ENCODE measurements around the gene CLEC9A. TPM values are rescaled to one million over a fixed set of nuclear protein-coding genes. Genes with fewer than 3 reads are reported as not detected.

CLEC9A gene
- total and polyA plus RNA-seq, 9 of the 15 experiments (the other 6 are each of a cell fraction or from before 2014, with no cell fraction given) = not detected

GRCh38 chr12:10031321-10031720 lies 839 bp downstream of the CLEC9A start:
- Histone ChIP-seq H3K27me3 (ENCODE audit: control insufficient read depth in 2 of 2, insufficient read depth in 2 of 2, low read length in 2 of 2) (no peaks in the 10 kb centered on the region; a peak in 1 of 5 replicates), H3K9me1 (ENCODE audit: control insufficient read depth, insufficient read depth, low read length) (no peaks in the 10 kb centered on the region), H4K20me1 (replicated peaks; ENCODE audit: control insufficient read depth, insufficient read depth, low read length) (no peaks in the 10 kb centered on the region), H3K4me3 (no peak overlapping the region), H3K9ac (ENCODE audit: insufficient read depth in 1 of 2, low read depth in 2 of 2, low read length in 2 of 2) (no peak overlapping the region), H3K4me1 (replicated peaks in 1 of 2; ENCODE audit: control insufficient read depth in 2 of 2, insufficient read depth in 2 of 2, low read length in 2 of 2) (no peaks in the 10 kb centered on the region), H3K9me3 (replicated peaks; ENCODE audit: control insufficient read depth, insufficient read depth, low read depth, low read length) (no peaks in the 10 kb centered on the region), H3K27ac (ENCODE audit: extremely low read depth, low read depth, low read length) (no peak overlapping the region), H2AFZ (ENCODE audit: low read depth, low read length) (no peak overlapping the region), H3K36me3 (ENCODE audit: control insufficient read depth, insufficient read depth, low read length) (no peaks in the 10 kb centered on the region), H3K79me2 (ENCODE audit: control insufficient read depth, insufficient read depth, low read length) (no peaks in the 10 kb centered on the region), H3K4me2 (ENCODE audit: insufficient read depth, low read length) (no peak overlapping the region)
- CTCF ChIA-PET (ENCODE audit: low intra/inter-chr PET ratio) = no interaction called here
- 10% methylated on average over 2 of the region's 4 CpGs for WGBS (ENCODE audit: insufficient coverage, low coverage, missing lambda C conversion rate)
- POLR2A ChIA-PET = no interaction called here
- in situ Hi-C loops (cut with MboI) = no loop called here
- TF ChIP-seq ZNF316 (IDR thresholded peaks at IDR 0.05) = 0 out of 2 replicates have a peak, but pooled peaks have one; percentile 21
- TF ChIP-seq C11orf30 (IDR thresholded peaks at IDR 0.05; ENCODE audit: low read depth) = peak; percentile 54; the same call in 1 of the 2 replicates
- no peak for TF ChIP-seq TEAD1 (CRISPR knock-in tag; IDR thresholded peaks at IDR 0.05)
- peak; percentile 79 for TF ChIP-seq NFE2 (IDR thresholded peaks at IDR 0.05; ENCODE audit: low read depth)
- TF ChIP-seq HDAC2 (IDR thresholded peaks at IDR 0.05) = no peak
- TF ChIP-seq STAT5B (CRISPR knock-in tag; IDR thresholded peaks at IDR 0.05) = no peak
- peak; percentile 51; the same call in 1 of the 2 replicates for TF ChIP-seq CBFA2T3 (IDR thresholded peaks at IDR 0.05)
- no peak for TF ChIP-seq PHB2 (IDR thresholded peaks at IDR 0.05; ENCODE audit: low read depth)
- TF ChIP-seq MAFG (tag; conservative IDR thresholded peaks at IDR 0.05) = peak; percentile 76
- TF ChIP-seq, protein P1, sequence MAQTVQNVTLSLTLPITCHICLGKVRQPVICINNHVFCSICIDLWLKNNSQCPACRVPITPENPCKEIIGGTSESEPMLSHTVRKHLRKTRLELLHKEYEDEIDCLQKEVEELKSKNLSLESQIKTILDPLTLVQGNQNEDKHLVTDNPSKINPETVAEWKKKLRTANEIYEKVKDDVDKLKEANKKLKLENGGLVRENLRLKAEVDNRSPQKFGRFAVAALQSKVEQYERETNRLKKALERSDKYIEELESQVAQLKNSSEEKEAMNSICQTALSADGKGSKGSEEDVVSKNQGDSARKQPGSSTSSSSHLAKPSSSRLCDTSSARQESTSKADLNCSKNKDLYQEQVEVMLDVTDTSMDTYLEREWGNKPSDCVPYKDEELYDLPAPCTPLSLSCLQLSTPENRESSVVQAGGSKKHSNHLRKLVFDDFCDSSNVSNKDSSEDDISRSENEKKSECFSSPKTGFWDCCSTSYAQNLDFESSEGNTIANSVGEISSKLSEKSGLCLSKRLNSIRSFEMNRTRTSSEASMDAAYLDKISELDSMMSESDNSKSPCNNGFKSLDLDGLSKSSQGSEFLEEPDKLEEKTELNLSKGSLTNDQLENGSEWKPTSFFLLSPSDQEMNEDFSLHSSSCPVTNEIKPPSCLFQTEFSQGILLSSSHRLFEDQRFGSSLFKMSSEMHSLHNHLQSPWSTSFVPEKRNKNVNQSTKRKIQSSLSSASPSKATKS (CRISPR knock-in tag; IDR thresholded peaks at IDR 0.05) = no peak
- peak; percentile 44; the same call in 1 of the 2 replicates for TF ChIP-seq BACH1 (tag; IDR thresholded peaks at IDR 0.05)
- TF ChIP-seq, protein P2, sequence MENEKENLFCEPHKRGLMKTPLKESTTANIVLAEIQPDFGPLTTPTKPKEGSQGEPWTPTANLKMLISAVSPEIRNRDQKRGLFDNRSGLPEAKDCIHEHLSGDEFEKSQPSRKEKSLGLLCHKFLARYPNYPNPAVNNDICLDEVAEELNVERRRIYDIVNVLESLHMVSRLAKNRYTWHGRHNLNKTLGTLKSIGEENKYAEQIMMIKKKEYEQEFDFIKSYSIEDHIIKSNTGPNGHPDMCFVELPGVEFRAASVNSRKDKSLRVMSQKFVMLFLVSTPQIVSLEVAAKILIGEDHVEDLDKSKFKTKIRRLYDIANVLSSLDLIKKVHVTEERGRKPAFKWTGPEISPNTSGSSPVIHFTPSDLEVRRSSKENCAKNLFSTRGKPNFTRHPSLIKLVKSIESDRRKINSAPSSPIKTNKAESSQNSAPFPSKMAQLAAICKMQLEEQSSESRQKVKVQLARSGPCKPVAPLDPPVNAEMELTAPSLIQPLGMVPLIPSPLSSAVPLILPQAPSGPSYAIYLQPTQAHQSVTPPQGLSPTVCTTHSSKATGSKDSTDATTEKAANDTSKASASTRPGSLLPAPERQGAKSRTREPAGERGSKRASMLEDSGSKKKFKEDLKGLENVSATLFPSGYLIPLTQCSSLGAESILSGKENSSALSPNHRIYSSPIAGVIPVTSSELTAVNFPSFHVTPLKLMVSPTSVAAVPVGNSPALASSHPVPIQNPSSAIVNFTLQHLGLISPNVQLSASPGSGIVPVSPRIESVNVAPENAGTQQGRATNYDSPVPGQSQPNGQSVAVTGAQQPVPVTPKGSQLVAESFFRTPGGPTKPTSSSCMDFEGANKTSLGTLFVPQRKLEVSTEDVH (IDR thresholded peaks at IDR 0.05; ENCODE audit: low read depth, partially characterized antibody) = no peak
- TF ChIP-seq ZFX (CRISPR knock-in tag; IDR thresholded peaks at IDR 0.05) = no peak
- no peak for TF ChIP-seq ZNF165 (CRISPR knock-in tag; IDR thresholded peaks at IDR 0.05; ENCODE audit: borderline replicate concordance)
- TF ChIP-seq, protein P3, sequence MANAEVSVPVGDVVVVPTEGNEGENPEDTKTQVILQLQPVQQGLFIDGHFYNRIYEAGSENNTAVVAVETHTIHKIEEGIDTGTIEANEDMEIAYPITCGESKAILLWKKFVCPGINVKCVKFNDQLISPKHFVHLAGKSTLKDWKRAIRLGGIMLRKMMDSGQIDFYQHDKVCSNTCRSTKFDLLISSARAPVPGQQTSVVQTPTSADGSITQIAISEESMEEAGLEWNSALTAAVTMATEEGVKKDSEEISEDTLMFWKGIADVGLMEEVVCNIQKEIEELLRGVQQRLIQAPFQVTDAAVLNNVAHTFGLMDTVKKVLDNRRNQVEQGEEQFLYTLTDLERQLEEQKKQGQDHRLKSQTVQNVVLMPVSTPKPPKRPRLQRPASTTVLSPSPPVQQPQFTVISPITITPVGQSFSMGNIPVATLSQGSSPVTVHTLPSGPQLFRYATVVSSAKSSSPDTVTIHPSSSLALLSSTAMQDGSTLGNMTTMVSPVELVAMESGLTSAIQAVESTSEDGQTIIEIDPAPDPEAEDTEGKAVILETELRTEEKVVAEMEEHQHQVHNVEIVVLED (CRISPR knock-in tag; IDR thresholded peaks at IDR 0.05) = no peak
- no peak for TF ChIP-seq KDM4B (IDR thresholded peaks at IDR 0.05; ENCODE audit: borderline replicate concordance in 2 of 2, low read depth in 1 of 2)
- DNase-seq (ENCODE audit: extremely low read depth in 1 of 4, low spot score in 3 of 4) = peak in 1 of 4 experiments; percentile 42
- no TSS peak for BruUV-seq (replicated peaks)
- ATAC-seq = no peak
- FAIRE-seq = no peak
- intact Hi-C loops (cut with micrococcal nuclease) = loop anchor here (5.0 kb wide), 1 partner anchor 106 kb away; no protein-coding TSS in a partner anchor
